ENCODE data around the gene TFAP2B.

The TFAP2B gene

GRCh38 chr6:50818673-50819072, at the start of gene TFAP2B:
Gene TFAP2B, plus strand, starts transcription at chr6:50818871. Its CDS starts 21 bp downstream, at chr6:50818892.
- H3K4me3 ChIP-seq (ENCODE audit: low read depth, low read length): no peak within 1 kb of the TSS
- no peak for DNase-seq (ENCODE audit: low read depth)

DNA sequence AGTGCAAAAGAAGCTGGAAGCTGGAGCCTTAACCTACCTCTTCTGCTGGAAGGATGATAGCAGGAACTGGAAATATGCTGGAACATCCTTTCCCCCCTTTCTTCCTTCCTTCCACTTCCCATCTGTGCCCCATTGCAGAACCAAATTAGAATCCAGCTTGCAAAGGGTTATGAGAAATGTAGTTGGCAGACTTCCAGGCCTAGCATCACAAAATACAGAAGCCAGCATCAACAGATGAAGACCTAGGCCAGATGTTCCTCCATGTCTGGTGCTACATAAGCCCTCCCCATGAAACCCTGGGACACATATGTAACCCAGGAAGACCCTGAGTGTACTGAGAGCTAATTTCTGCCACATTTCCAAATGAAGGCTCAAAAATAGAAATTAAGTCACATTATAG, 40.0 kb upstream of the TFAP2B start:
- no peak for DNase-seq (ENCODE audit: low read depth)
- no peak overlapping the region for H3K4me3 ChIP-seq (ENCODE audit: low read depth, low read length)

- no peak for DNase-seq (ENCODE audit: low read depth)
- no peak overlapping the region for H3K4me3 ChIP-seq (ENCODE audit: low read depth, low read length)
These were observed 38.3 kb upstream of the TFAP2B start for GRCh38 chr6:50780382-50780781.

- no peak overlapping the region for H3K4me3 ChIP-seq (ENCODE audit: low read depth, low read length)
- no peak for DNase-seq (ENCODE audit: low read depth)
These were observed 32.8 kb upstream of the TFAP2B start for GRCh38 chr6:50785921-50786320.

GRCh38 chr6:50791900-50792508, 26.7 kb upstream of the TFAP2B start:
- no peak overlapping the region for H3K4me3 ChIP-seq (ENCODE audit: low read depth, low read length)
- peak; percentile 2 for DNase-seq (ENCODE audit: low read depth)

- DNase-seq (ENCODE audit: low read depth): no peak
- no peak overlapping the region for H3K4me3 ChIP-seq (ENCODE audit: low read depth, low read length)
These were observed 25.9 kb upstream of the TFAP2B start for GRCh38 chr6:50792771-50793170.

DNA sequence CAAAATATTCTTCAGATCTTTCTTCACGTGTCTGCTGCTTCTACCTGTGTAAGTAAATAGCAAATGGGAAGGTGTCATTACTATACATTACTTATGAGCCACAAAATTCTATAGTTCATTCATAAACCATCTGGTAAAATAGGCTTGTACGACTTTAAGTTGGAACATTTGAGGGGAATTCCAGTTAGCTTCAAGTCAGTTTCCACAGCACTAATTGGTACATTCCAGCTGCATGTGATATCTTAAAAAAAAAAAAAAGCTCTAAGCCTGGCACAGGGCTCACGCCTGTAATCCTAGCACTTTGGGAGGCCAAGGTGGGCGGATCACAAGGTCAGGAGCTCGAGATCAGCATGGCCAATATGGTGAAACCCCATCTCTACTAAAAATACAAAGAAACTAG, 23.1 kb upstream of the TFAP2B start:
- H3K4me3 ChIP-seq (ENCODE audit: low read depth, low read length): no peak overlapping the region
- DNase-seq (ENCODE audit: low read depth): no peak

GRCh38 chr6:50804283-50804682, 14.4 kb upstream of the TFAP2B start:
- H3K4me3 ChIP-seq (ENCODE audit: low read depth, low read length): no peak overlapping the region
- no peak for DNase-seq (ENCODE audit: low read depth)

DNA sequence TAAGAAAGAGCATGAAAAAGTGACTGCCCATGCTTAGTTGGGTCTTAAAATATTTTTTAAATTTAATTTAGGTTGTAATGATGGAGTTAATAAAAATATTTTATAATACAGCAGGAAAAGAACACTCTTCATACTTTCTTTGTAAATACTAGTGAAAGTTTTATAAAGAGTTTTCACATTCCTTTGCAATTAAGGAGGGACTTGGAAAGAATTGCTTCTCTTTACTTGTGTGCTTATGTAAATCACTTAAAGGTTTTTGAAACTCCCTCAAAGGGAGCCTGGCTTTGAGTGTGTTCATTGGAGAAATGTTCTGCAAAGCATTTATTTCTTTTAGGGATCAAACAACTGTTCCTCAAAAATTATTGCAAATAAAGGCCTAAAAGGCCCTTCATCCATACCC, 11.6 kb upstream of the TFAP2B start:
- no peak overlapping the region for H3K4me3 ChIP-seq (ENCODE audit: low read depth, low read length)
- DNase-seq (ENCODE audit: low read depth): no peak

DNA sequence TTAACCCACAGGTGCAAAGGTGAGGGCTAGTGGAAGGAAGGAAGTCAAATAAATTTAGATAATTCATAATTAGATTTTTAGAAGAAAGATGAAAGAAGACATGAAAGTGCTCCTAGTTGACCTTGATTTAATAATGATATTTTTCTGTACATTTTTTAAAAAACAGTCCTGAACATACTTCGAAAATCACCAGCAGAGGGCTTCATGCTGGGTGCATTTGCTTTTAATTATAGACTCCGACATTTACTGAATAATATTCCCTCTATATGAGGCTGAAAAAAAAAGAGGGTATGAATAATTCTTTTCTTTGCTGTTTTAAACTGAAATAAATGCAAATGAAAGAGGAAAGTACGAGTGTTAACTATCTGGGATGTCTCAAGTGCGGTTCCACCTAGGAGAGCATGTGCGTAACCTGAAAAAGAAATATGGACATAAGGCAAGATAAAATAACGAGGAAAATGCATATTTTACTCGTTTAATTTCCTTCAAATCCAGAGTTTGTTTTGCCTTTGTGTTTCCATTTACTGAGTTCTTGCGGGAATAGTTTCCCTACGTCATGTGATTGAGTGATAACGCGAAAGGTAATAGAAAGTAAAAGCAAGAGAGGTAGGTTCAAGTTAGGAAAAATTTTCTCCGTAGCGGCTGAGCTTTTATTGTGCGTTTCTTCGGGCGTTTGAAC, 3.1 kb upstream of the TFAP2B start:
- no peak for DNase-seq (ENCODE audit: low read depth)
- peak overlapping the region; percentile 58 for H3K4me3 ChIP-seq (ENCODE audit: low read depth, low read length)

DNA sequence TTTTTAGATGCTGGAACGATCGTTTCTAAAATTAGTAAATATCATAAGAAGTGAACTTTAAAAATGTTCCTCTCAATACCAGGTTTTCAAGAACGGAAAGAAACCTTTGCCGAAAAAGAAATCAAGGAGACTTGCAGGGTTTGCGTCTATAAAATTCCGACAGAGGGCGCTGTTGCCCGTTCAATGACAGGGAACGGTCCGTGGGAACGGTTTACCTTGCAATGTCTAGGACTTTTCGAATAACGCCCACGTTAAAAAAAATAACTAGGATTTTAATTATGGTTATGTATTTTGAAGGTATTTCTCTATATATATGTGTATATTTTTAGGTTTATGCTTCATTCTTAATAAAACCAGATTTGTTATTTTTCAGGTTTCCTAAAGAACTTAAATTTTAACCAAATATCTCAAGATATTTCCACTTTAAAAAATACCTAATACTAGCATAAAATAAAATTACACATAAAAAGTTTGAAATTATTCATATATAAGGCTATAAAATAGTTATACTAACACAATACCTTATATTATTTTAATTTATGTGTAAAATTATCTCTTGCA, 2.5 kb upstream of the TFAP2B start:
- DNase-seq (ENCODE audit: low read depth): peak; percentile 9
- H3K4me3 ChIP-seq (ENCODE audit: low read depth, low read length): peak overlapping the region; percentile 58

DNA sequence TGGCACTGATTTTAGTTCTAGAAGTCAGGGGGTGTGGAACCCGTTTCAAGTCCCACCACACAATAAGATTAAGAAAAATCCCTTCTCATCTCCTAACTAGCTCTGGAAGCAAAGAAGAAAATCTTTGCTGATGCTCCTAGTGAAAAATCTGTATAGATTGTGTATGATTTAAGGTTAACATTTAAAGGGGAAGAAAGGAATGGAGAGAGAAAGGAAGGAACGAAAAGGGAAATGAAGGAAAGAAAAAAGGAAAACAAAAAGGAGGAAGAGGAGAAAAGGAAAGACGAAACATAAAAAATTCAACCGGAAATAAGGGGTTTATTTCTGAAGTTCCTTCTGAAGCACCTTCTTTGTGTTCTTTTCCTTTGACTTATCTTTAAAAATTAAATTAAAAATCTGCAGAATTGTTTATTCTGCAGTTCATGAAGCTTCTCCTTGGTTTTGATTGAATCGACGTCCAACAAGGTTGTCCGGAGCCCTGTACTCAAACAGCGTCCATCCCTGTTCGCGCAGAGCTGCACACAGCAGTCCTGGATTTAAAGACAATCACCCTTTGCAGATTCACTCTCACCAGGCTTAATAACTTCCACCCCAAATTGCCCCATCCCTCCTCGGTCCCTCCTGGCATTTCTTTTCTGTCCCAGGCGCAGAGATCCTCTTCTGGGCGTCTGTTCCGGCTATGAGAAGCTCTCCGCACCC, 1.6 kb upstream of the TFAP2B start:
- H3K4me3 ChIP-seq (ENCODE audit: low read depth, low read length): no peak overlapping the region
- DNase-seq (ENCODE audit: low read depth): no peak

GRCh38 chr6:50817646-50817950, 1.1 kb upstream of the TFAP2B start:
- no peak for DNase-seq (ENCODE audit: low read depth)
- H3K4me3 ChIP-seq (ENCODE audit: low read depth, low read length): no peak overlapping the region

- DNase-seq (ENCODE audit: low read depth): no peak
- no peak overlapping the region for H3K4me3 ChIP-seq (ENCODE audit: low read depth, low read length)
These were observed 651 bp upstream of the TFAP2B start for GRCh38 chr6:50818020-50818419.

DNA sequence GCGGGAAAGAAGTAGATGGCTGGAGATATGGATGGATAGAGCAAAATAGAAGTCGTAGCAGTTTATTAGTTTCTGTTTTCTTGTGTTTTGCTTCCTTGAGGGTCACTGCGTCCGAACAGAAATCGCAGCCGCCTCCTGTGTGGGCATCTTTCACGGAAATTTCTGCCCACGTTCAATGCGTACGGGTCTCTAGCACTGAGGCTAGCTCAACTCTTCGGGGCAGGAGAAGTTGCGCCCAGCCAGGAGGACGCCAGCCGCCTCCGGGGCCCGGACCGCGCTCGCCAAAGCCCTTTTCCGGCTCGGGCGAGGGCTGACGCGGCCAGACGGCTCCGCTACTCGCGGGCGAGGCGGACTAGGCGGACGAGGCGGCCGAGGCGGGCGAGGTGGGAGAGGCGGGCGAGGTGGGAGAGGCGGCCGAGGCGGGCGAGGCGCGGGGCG, 814 bp downstream of the TFAP2B start:
- no peak overlapping the region for H3K4me3 ChIP-seq (ENCODE audit: low read depth, low read length)
- no peak for DNase-seq (ENCODE audit: low read depth)

- no peak overlapping the region for H3K4me3 ChIP-seq (ENCODE audit: low read depth, low read length)
These were observed 1.5 kb downstream of the TFAP2B start for GRCh38 chr6:50819904-50820868.

DNA sequence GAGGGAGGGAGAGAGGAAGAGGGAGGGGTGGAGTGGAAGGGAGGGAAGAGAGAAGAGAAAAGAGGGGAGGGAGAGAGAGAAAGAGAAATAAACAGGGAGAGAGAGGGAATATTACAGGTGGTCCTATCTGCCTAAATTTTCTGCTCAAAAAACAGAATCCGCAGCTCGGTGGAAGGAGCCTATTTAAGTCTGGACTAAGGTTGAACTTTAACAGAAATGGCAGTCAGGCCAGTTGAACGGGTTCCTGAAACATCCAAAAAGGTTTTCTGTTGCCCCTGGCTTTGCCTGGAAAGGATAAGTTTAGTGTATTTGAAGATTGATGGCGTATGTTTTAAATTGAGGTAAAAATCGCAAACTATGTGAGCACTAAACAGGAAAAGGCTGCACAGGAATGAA, 2.2 kb downstream of the TFAP2B start:
- no peak for DNase-seq (ENCODE audit: low read depth)
- no peak overlapping the region for H3K4me3 ChIP-seq (ENCODE audit: low read depth, low read length)

More at GRCh38 chr6:50819904-50820868, 1.5 kb downstream of the TFAP2B start:
- no peak for DNase-seq (ENCODE audit: low read depth)

- H3K4me3 ChIP-seq (ENCODE audit: low read depth, low read length): no peak overlapping the region
- DNase-seq (ENCODE audit: low read depth): no peak
These were observed 2.9 kb downstream of the TFAP2B start for GRCh38 chr6:50821441-50822077.

DNA sequence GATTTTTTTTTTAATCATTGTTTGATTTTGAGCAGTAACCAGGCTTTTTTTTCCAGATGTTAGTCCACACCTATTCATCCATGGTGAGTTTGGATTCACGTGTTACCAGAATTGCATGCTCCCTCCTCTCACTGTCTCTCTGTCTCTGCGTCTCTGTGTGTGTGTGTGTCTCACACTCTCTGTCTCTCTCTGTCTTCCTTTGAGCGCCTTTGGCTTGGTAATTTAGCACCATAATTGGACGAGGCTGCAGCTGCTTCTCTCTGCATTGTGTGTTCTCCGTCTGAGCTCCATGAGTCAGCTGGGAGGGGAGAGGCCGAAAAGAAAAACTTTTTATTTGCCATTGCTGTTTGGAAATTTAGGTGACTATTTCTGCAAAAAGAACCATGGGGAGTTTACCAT, 3.4 kb downstream of the TFAP2B start:
- no peak for DNase-seq (ENCODE audit: low read depth)
- no peak overlapping the region for H3K4me3 ChIP-seq (ENCODE audit: low read depth, low read length)
